Superior temporal gyrus (tissue), 1 donor: ENCODE data around the gene AMFR.

ENCODE experiments used
- DNase-seq: peaks from one replicate; pipeline ENCODE4 v3.0.0-alpha.2; 2016; ENCODE audit errors: extremely low spot score

AMFR gene

GRCh38 chr16:56331399-56331798, 93.9 kb downstream of the AMFR start:
- DNase-seq: no peak

GRCh38 chr16:56330476-56330875, 94.9 kb downstream of the AMFR start:
- DNase-seq: no peak

- DNase-seq: no peak
Measured at GRCh38 chr16:56329887-56330286, 95.5 kb downstream of the AMFR start.

DNA sequence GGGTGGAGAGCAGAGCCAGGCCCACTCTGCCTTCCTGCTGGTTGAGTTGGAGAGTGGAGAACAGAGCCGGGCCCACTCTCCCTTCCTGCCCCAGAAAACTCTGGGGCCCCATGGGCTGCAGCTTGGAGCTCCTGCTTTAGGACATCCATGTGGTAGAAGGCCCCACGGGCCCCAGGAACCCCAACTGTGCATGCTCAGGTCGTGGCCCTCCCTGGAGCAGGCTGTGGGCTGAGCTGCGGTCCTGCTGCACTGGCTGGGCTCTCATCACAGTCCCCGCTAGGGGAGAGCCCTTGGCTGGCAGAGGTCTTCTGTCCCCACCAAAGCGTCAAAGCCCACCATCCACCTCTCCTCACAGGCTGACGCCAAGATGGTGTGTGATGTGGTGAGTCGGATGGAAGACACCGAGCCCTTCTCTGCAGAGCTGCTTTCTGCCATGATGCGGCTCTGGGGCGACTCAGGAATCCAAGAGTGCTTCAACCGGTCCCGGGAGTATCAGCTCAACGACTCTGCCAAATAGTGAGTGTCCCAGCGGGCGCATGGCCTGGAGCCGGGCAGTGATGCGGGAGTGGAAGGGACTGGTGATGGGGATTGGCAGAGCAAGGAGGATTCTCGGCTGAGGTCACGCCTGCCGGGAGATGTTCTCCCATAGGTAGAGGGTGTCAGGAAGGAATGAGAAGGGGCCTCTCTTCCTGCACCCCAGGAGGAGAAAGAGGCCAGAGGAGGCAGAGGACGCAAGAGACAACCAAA, 96.9 kb downstream of the AMFR start:
- DNase-seq: no peak

- no peak for DNase-seq
Measured at GRCh38 chr16:56327929-56328258, 97.5 kb downstream of the AMFR start.

DNA sequence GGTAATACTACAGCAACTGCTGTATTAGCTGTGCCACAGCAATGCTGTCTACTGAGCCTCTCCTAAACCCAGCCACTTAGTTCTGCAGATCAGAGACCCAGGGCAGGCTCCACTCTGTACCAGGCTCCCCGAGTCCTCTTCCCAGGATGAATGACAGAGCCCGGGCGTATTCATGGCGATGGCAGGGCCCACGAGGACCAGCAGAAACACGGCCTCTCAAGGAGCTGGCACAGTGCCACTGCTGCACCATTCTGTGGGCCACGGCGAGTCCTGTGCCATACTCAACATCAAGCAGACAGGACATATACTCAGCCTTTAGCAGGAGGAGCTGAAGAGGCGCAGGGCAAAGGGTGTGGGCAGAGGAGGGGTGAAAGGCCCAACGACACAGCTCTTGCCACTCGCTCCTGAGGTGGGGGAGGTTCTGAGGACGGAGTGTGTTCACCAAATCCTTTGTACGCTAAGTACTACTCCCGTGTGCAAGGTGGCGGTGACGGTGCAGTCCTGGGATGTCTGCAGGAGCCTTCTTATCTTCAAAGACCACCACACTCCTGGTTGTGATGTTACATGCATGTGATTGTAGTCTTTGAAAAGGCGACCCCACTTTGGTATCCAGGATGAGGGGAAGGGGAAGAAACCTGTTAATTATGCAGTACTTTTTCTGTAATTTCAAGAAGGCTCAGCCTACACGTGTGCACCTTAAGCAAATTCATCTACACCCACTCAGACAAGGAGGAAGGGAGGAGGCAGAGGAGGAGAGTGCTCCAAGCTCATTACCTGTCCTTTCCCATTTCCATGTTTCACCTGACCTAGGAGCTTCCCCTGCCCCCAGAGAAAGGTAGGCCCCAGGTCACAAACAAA, 98.0 kb downstream of the AMFR start:
- no peak for DNase-seq

GRCh38 chr16:56325956-56326355, 99.4 kb downstream of the AMFR start:
- no peak for DNase-seq

DNA sequence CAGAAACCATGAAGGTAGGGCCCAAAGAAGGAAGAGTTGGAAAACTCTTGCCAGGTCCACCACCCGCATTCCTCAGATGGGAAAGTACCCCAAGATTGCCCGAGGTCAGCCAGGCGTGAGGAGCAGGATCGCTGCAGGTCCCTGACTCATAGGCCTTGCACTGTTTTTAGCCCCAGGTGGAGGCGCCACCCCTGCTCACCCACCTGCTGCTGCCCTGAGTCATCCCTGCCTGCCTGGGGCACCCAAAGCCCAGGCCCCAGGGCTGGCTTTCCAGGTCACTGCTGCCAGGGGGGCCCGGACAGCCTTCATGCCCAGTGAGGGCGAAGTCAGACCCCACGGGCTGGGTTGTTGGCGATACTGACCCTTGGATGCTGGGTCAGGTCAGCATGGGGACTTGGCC, 100.9 kb downstream of the AMFR start:
- no peak for DNase-seq

DNA sequence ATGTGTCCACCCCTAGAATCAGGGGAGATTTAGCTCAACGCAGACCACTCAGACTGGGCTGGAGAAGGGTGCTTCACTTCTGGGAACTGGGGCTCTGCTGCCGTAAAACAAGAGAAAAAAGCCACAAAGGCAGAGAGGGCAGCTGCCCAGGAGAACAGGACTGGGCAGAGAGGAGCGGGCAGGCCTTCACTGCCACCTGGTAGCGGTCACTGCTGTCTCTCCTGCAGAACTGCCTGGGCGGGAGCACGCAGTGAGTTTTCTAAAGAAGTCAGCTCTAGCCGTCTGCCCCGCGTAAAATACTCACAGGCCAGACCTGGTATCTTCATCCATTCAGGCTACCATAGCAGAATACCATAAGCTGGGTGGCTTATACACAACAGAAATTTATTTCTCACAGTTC, 103.8 kb downstream of the AMFR start:
- DNase-seq: peak; percentile 4

DNA sequence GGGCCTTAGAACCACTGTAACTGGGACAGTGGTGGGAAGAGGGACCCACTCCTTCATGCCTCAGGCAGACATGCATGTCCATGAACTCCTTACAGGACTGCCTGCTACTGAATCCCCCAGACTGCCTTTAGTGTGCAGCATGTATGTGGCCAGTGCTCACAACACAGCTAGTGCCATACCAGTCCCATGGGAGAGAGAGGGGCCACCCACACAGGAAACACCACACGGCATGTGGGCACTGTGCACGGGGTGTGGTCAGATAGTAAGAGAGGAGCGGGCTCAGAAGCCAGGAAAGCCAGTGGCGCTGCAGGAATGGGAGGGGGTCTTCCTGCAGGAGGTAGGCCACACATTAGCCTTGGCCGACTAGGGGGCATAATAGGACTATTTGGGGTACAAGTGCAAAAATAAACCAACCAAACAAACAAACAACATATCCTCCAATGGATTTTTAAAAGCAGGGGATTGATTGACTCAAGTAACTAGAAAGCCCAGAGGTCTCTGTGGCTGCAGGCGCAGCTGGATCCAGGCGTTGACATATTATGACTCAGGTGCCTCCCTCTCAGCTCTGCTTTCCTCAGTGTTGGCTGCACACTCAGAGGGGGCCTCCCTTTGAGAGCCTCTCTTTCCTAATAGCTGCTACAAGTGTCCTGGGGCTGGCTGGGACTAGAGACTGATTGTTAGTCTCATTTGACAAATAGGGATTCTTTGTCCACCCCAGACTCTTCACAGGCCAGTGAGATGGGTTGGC, 104.4 kb downstream of the AMFR start:
- peak; percentile 18 for DNase-seq

DNA sequence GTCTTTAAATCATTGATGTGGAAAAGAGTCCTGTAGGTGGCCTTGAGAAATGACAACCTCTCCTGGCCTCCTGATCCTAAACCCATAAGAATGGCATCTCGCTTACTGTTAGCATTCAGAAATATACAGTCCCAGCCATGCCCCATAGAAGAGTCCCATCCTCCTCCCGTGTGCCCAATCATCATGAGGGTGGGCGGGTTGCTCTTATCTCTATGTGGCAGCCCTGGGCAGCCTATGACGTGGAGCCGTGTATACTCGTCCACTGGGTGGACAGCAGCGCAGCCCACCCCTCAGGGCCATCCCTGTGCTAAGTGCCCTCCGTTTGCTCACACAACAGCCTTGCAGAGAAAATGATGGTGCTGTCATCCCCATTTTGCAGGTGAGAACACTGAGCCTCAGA, 105.3 kb downstream of the AMFR start:
- no peak for DNase-seq

DNA sequence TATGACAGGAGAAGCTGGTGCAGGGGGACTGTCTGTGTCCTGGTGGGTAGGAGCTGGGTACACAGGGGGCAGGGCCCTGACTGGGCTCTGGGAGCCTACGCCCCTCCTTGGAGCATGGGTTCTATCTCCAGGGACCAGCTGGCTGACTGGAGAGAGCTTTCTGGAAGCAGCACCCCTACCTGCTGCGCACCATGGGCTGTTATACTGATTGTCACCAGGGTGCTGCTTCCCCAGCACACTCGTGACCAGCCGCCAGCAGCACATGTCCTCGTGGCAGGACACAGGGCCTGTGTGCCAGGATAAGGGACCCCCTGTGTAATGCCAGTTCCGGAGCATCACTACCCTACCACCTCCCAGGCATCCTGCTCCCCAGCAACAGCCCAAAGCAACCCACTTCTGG, 106.0 kb downstream of the AMFR start:
- DNase-seq: peak; percentile 58

- no peak for DNase-seq
Measured at GRCh38 chr16:56318827-56319140, 106.6 kb downstream of the AMFR start.

- DNase-seq: peak; percentile 96
Measured at GRCh38 chr16:56317998-56318826, 107.1 kb downstream of the AMFR start.

GRCh38 chr16:56316545-56316944, 108.8 kb downstream of the AMFR start:
- no peak for DNase-seq

DNA sequence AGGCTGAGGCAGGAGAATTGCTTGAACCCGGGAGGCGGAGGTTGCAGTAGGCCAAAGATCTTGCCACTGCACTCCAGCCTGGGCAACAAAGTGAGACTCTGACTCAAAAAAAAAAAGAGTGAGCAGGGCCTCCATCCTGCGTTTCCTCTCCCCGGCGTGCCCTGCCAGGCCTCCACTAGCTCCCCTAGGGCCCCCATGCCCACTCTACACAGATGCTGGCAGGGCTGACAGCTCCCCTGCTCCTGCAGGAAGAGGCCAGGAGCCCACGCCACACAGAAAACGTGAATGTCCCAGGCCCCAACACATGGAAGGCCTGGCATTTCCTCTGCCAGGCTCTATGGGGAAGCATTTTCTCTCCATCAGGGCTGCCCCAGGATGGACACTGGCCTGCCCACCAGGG, 109.4 kb downstream of the AMFR start:
- no peak for DNase-seq

DNA sequence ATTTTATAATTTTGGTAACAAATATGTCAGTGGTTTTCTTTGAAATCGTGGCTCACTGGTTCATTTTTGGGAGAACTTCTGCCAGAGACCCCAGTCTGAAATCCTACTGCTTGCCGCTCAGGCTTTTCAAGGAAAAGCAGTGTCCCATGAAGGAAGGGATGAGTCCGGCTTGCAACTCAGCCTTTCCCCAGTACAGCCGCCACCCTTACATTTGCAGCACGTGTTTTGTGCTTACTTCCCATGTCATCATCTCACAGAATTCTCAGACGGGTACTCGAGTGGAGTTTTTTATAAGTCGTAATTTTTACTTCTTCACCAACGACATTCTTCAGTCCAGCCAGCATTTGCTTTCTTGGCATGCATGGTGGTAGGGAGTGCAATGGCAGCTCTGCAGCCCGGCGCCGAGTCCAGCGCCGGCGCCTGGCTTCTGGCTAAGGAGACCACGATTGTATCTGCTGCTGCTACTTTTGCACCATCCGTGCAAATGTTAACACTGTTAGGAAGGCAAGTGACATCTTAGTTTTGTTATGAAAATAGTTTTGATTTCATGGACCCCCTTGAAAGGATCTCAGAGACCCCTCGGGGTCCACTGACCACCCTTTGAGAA, 111.0 kb downstream of the AMFR start:
- DNase-seq: no peak

- no peak for DNase-seq
Measured at GRCh38 chr16:56312556-56312955, 112.8 kb downstream of the AMFR start.

DNA sequence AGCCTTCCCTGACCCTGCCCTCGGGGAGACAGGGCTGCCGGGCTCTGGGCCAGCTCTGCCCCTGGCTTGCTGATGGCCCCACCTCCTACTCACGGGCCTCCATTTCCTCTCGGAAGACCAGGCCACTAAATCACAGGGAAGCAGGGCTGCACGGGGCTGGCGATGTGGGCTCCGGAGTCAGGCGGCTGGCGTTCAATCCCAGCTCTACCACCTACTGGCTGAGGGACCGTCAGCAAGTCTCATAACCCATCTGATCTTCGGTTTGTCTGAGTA, 113.4 kb downstream of the AMFR start:
- DNase-seq: no peak
